CD1c-positive myeloid dendritic cell (primary cell): ENCODE results near the gene NPIPB8.
"Not testable (repeated sequence)": the region's sequence is repeated elsewhere in the genome, so short reads cannot be mapped to it uniquely, and the experiment has no call there.

Source experiments
- DNase-seq: peaks from one replicate; pipeline ENCODE4 v3.0.0-alpha.2; 2016; ENCODE audit errors: extremely low spot score

NPIPB8 gene

GRCh38 chr16:28637765-28638164, at the start of gene NPIPB8:
Gene NPIPB8, plus strand, starts transcription at chr16:28638065. Its CDS starts 296 bp downstream, at chr16:28638361.
- not testable (repeated sequence) for DNase-seq

DNA sequence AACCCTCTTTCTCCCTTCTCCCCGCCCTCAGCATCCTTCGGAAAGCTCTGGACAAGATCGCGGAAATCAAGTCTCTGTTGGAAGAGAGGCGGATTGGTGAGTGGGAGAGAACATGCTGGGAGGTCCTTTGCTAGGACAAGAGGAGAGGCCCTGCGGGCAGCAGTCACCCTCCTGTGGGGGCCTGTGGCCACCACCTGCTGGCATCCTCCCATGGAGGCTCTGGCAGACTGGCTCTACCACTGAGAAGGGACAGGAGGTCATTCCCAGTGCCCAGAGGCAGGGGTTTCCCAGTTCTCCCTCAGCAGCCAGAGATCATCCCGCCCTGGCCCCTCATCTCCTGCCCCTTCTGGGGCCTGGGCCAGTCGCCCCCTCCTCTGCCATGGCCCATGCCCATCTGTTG, 48.8 kb upstream of the NPIPB8 start:
- no peak for DNase-seq

GRCh38 chr16:28589930-28590329, 47.9 kb upstream of the NPIPB8 start:
- no peak for DNase-seq

GRCh38 chr16:28590384-28591340, 47.2 kb upstream of the NPIPB8 start:
- DNase-seq, result no peak

DNA sequence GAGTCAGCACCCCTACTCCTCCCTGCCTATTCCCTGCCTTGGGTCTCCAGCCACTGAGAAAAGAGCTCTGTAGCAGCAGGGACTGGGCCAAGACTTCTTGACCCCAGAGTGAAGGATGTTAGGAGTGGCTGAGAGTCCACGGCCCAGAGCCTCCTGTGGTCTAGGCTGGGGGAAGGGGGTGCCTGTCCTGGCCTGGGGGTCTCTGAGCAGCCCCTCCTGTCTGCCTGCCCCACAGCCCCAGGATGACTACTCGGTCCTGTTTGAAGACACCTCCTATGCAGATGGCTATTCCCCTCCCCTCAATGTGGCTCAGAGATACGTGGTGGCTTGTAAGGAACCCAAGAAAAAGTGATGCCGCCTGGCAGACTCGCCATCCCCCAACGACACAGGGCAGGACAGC, 46.5 kb upstream of the NPIPB8 start:
- no peak for DNase-seq

GRCh38 chr16:28592511-28592910, 45.4 kb upstream of the NPIPB8 start:
- DNase-seq, result no peak

DNA sequence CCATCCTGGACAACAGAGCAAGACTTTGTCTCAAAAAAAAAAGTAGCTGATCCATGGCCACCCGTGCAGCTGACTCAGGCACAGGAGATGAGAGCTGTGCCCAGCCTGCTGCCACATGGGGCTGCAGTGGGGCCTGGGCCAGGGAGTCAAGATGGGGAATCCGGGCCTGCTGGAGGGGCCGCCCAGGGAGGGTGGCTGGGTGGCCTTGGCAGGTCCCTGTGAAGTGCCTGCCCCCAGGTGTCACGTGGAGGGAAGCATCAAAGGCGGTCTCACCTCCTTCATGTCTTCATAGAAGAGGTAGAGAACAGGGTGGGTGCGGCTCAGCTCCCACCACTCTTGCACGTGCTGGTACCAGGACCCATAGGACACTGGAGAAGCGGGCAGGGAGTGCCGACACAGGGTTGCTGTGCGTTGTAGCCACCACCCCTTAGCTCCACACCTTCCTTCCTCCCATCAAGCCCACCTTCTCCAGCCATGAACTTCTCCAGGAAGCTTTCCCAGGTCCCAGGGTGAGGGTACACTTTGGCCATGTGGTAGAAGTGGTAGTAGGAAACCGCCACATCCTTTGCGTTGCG, 44.8 kb upstream of the NPIPB8 start:
- DNase-seq, result no peak

DNA sequence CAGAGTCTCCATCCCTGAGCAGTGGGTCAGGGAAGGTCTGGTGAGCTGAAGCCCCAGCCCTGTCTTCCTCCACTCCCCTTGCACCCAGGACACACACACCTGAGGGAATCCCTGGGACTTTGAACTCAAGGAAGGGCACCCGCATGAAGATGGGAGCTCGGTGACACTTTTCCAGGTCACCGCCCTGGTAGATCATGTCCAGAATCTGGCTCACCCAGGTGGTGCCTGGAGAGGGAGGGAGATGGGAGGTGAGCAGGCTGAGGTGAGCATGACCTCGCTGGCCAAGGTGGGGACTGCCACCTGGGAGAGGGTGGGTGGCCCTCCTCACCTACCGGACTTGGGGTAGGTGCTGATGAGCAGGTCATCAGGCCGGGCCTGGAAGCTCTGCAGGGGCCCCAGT, 42.4 kb upstream of the NPIPB8 start:
- DNase-seq, result not testable (repeated sequence)

GRCh38 chr16:28596115-28596630, 41.7 kb upstream of the NPIPB8 start:
- no peak for DNase-seq

- DNase-seq, result no peak
These were observed 40.8 kb upstream of the NPIPB8 start, which contains the start of gene SULT1A2 for GRCh38 chr16:28596840-28597691. Gene SULT1A2, minus strand, starts transcription at chr16:28597050. Its CDS starts 1,120 bp downstream, at chr16:28595930.

- no peak for DNase-seq
These were observed 40.1 kb upstream of the NPIPB8 start for GRCh38 chr16:28597692-28598261.

GRCh38 chr16:28599377-28600285, 38.2 kb upstream of the NPIPB8 start:
- DNase-seq, result not testable (repeated sequence)

GRCh38 chr16:28600965-28601364, 36.9 kb upstream of the NPIPB8 start:
- DNase-seq, result not testable (repeated sequence)

GRCh38 chr16:28601589-28601988, 36.3 kb upstream of the NPIPB8 start:
- DNase-seq, result not testable (repeated sequence)

DNA sequence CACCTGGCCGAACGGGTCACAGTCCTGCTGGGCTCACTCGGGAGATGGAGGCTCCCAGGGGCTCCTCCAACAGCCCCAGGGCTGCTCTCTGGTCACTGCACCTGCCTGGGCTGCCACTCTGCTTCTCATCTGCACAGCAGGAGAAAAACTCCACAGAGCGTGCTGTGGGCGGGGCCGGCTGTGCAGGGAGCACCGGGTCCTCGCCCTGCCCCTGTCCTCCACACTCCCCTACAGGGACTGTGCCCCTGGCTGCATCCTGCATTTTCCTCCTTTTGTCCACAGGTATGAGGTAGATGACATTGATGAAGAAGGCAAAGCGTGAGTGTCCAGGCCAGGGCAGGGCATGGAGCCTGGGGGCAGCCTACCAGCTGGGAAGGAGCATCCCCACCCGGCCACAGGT, 35.8 kb upstream of the NPIPB8 start:
- DNase-seq, result not testable (repeated sequence)

GRCh38 chr16:28602529-28602928, 35.3 kb upstream of the NPIPB8 start:
- DNase-seq, result no peak

DNA sequence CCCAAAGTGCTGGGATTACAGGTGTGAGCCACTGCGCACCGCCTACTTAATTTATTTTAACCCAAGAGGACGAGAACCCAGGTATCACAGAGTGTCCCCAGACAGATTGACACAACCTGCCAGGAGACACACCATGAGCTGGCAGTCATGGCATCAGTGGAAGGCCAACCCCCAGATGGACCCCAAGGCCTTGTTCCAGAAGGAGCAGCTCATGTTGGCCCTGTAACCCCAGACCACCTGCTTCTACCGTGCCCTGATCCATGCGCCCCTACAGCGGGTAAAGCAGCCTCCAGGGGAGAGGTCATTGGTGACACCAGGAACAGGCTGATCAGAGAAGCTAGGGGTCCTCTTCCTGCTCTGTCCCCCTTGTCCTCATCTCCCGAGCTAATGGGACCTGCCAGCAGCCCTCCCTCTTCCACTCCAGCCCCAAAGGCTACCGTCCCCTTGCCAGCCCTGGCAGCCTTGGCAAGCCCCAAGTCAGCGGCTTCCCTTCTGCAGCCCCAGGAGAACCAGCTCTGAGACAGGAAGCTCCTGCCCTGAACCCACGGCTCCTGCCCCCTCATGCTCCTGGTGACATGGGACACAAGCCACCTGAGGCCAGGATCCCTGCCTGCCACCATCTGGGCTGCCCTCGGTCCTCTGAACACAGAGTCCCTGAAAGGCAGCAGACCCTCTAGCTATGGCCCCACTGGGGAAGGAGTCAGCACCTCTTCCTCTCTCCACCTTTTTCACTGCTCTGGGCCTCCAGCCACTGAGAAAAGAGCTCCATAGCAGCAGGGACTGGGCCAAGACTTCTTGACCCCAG, 34.3 kb upstream of the NPIPB8 start:
- DNase-seq, result no peak

DNA sequence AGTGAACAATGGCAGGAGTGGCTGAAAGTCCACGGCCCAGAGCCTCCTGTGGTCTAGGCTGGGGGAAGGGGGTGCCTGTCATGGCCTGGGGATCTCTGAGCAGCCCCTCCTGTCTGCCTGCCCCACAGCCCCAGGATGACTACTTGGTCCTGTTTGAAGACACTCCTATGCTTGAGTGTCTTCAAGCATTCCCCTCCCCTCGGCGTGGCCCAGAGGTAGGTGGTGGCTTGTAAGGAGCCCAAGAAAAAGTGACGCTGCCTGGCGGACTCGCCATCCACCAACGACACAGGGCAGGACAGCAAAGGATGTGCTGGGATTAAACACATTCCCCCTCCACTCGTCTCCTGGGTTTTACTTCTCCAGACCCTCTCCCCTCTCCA, 33.7 kb upstream of the NPIPB8 start:
- DNase-seq, result no peak

DNA sequence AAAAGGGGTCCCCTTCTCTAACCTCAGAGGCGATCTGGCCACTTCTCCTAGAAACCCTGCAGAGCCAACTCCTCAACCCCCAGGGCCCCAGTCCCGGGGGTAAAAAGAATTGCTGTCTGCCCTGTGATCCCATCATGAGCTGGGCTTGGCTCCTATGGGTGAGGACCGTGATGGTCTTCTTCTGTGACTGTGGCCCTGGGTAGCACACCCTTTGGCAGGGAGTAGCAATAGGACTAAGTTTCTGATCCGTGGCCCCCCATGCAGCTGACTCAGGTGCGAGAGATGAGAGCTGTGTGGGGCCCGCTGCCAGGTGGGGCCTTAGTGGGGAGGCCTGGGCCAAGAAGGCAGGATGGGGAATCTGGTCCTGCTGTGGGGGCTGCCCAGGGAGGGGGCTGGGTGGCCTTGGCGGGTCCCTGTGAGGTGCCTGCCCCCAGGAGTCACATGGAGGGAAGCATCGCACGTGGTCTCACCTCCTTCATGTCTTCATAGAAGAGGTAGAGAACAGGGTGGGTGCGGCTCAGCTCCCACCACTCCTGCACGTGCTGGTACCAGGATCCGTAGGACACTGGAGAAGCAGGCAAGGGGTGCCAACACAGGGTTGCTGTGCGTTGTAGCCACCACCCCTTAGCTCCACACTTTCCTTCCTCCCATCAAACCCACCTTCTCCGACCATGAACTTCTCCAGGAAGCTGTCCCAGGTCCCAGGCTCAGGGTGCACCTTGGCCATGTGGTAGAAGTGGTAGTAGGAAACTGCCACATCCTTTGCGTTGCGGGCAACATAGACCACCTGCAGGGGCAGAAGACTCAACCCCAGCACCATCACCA, 31.4 kb upstream of the NPIPB8 start:
- no peak for DNase-seq
